GM21367 (cell line): ENCODE measurements around the gene PTPN9.
"Not testable (repeated sequence)": the region's sequence is repeated elsewhere in the genome, so short reads cannot be mapped to it uniquely, and the experiment has no call there.

Experiments
- ATAC-seq: cut with Tn5 transposase; IDR thresholded peaks from one replicate; pipeline ENCODE4 v1.9.1; 2021; ENCODE audit not compliant: unreplicated experiment

The PTPN9 gene

DNA sequence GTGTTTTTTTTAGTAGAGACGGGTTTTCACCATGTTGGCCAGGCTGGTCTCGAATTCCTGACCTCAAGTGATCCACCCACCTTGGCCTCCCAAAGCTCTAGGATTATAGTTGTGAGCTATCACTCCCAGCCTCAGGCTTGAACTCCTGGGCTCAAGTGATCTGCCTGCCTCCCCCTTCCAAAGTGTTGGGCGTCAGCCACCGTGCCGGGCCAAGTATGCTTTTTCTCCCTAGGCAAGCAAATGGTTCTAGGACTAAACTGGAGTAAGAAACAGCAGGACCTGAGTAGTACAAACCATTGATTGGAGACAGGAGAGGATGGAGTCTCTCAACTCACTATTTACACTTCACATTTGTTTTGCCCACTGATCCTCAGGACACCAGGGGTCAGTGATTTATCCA, 4.6 kb upstream of the PTPN9 start:
- ATAC-seq: no peak

DNA sequence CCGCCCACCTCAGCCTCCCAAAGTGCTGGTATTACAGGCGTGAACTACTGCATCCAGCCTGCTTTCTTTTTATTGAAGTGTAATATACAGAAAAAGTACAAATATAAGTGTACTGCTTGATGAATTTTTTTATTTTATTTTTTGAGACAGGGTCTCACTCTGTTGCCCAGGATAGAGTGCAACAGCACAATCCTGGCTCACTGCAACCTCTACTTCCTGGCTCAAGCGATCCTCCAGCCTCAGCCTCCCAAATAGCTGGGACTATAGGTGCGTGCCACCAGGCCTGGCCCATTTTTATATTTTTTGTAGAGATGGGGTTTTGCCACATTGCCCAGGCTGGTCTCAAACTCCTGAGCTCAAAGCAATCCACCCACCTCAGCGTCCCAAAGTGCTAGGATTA, 3.8 kb upstream of the PTPN9 start:
- ATAC-seq: not testable (repeated sequence)

DNA sequence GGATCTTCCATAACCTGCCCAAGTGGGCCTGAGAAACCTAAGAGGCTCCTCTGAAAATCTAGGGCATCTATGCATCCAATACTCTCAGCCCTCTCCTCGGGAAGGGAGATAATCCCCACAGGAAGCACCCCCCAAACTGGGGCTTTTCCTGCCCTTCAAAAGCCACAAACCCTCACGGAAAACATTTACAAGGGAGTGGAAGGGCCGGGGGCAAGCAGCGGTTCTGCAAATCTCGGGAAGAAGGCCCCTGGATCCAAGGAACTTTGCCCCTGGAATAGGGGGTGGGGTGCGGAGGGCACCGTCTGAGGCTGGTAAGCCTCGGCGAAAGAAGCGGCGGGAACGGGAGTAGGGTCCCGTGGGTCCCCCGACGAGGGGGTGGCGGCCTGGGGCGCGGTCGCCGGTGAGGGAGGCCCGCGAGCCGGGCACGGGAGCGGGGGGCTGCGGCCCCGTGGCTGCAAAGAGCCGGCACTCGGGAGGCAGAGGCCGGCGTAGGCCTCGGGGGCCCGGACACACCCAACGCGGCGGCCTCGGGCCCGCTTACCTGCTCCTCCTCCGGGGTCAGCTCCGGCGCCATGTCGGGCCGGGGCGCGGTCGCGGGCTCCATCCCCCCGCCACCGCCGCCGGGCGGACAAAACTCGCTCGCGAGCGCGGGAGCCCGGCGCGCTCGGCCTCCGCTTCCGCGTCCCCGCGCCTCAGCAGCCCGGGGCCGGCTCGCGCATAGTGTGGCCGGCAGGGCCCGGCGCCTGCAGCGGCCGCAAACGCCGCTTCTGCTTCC, 755 bp downstream of the PTPN9 start:
- no peak for ATAC-seq

DNA sequence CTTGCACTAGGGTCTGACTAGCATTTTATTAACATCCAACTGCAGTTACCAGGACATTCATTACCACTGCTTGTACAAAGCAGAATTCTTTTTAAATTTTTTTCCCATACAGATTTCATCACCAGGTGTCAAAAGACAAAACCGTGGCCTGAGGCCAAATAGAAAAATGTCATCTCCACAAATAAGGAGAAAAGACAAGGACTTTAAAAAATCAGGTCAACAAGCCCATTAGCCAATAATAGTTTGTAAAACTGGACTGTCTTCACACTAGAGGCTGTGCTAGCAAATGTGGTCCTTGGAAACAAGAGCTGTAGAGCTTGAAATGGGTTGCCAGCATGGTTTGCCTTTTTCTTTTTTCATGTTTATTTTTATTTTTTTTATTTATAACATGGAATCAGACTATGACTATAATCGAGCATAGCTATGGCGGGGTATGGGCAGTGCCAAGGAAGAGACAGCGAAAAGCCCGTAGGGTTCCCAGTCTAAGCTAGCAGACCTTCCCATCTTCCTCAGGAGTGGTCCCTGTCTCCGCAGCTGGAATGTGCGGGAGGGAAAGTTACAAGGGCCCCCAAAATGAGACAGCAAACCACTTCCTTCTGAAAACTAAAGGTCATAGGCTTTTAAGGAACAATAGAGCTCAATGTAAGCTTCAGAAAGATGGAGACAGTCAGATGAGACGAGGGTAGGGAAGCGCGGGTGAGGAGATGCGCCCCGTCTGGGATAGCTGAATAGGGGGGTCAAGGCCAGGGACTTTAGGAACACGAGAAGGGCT, 1.5 kb downstream of the PTPN9 start:
- ATAC-seq: no peak

DNA sequence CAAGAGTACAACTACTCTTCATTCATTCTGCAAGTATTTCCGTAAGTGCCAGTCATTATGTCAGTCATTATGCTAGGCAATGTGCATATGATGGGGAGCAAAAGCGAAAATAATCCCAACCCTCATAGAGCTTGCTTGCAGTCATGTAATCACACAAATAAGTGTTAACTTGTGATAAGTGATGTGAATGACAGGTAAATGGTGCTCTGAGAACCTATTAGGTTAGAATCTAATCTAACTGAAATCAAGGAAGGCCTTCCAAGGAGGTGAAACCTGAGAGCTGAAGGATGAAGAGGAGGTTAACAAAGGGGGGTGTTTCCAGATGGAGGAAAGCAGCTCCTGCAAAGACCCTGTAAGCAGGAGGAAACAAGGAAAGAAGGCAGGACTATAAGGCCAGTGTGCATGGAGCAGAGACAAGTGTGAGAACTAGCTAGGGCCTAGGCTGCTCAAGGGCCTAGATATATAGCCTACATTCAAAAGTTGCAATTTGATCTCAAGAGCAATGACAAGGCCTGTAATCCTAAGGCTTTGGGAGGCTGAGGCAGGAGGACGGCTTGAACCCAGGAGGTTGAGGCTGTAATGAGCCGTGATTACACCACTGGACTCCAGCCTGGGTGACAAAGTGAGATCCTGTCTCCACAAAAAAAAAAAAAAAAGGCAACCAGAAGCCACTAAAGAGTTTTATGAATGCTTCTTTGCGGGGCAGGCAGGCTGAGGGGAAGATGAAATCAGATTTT, 5.3 kb downstream of the PTPN9 start:
- no peak for ATAC-seq

DNA sequence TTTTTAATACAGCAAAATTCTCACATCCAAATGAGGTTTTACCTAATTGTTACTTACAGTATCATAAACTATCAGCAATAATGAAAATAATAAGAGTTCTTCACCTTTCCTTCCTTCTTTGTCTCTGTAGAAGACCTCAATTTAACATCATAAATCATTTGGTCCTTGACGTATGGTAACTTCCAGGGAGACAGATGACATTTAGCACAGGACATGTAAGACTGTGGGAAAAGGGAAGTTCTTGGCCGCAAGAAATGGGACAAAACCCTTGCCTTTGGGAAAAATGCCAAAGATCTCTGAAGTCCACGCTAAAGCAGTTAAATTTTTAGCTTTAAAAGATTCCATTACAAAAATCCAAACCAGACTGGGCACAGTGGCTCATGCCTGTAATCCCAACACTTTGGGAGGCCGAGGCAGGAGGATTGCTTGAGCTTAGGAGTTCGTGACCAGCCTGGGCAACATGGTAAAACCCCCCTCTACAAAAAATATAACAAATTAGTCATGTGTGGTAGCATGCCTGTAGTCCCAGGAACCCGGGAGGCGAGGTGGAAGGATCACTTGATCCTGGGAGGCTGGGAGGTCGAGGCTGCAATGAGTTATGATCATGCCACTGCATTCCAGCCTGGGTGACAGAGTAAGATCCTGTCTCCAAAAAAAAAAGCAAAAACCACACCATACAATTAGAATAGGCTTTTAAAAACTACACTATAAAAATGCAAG, 8.8 kb downstream of the PTPN9 start:
- no peak for ATAC-seq

DNA sequence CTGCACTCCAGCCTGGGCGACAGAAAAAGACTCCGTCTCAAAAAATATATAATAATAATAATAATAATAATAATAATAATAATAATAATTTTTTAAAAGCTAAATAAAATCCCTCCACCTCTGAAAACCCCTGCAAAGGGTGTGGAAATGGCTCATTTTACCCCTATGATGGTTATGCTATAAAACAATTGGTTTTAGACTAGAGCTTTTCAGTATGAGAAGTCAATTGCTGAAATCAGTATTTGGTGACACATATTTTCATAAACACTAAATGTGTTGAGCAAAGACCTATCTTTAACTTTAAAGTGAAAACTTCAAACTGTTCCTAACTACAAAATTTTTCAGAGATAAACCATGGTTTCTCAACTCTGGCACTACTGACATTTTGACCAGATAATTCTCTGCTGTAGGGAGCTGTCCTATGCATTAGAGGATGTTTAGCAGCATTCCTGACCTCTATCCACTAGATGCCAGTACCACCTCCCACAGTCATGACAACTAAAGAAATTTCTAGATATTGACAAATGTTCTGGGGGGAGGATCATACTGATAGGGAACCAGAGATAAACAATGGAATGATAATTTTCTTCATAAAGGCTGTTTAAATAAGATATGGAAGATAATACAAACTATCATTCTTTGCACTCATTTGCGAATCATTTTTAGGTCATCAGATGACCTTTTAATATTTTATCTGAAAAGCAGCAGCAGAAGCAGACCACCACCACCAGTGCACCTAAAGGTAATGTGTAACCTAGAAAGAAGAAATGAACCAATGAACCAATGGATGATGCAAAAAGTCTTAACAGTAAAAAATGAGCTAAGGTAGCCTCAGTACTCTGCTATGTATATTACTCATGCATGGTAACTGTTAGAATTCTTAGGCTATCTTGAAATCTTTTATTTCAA, 13.8 kb downstream of the PTPN9 start:
- ATAC-seq: no peak

DNA sequence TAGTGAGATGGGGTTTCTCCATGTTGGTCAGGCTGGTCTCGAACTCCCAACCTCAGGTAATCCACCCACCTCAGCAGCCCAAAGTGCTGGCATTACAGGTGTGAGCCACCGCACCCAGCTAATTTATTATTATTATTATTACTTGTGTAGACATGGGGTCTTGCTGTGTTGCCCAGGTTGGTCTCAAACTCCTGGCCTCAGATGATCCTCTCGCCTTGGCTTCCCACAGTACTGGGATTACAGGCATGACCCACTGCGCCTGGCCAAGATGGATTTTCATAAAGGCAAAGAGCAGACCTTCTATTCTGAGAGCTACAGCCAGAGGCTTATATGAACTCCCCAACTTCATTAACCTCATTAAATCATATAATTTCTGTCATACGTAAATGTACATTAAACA, 17.2 kb downstream of the PTPN9 start:
- no peak for ATAC-seq

DNA sequence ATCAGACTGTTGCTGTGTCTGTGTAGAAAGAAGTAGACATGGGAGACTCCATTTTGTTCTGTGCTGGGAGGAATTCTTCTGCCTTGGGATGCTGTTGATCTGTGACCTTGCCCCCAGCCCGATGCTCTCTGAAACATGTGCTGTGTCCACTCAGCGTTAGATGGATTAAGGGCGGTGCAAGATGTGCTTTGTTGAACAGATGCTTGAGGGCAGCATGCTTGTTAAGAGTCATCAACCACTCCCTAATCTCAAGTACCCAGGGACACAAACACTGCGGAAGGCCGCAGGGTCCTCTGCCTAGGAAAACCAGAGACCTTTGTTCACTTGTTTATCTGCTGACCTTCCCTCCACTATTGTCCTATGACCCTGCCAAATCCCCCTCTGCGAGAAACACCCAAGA, 19.8 kb downstream of the PTPN9 start:
- not testable (repeated sequence) for ATAC-seq

DNA sequence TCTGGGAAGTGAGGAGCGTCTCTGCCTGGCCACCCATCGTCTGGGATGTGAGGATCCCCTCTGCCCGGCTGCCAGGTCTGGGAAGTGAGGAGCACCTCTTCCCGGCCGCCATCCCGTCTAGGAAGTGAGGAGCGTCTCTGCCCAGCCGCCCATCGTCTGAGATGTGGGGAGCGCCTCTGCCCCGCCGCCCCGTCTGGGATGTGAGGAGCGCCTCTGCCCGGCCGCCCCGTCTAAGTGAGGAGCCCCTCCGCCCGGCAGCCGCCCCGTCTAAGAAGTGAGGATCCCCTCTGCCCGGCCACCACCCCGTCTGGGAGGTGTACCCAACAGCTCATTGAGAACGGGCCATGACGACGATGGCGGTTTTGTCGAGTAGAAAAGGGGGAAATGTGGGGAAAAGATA, 20.2 kb downstream of the PTPN9 start:
- ATAC-seq: not testable (repeated sequence)

DNA sequence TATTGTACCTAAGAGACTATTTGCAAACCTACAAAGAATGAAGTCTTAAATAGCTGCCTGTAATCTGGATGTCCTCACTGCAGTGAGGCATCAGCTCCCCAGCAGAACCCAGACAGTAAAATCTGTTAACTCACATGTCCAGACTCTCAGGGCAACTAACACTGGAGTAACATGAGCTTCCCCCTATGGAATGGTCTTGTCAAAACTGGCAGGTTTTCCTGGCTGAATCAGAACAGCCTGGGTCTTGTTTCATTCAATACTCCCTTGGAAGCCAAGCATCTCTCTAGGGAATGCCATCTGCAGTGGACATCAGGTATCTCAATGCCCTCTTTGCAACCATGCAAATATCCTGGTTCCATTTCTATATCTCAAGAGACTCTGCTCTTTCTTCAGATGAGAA, 24.4 kb downstream of the PTPN9 start:
- ATAC-seq: no peak

DNA sequence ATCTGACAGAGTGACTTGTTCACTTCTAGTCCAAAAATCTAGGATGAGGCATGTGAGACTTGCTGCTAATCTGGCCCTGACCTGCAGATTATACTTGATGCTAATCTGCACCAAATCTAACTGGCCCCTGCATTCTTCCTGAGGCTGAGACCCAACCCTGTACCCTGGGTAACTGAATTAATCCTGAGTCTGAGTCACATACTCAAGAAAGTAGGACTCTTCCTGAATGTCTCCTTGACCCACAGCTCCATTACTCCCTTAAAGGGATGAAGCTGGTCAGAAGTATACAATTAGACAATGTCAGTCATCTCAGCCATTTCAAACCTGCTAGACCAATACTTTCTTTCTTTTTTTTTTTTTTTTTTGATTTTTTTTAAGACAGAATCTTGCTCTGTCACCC, 25.5 kb downstream of the PTPN9 start:
- ATAC-seq: no peak

DNA sequence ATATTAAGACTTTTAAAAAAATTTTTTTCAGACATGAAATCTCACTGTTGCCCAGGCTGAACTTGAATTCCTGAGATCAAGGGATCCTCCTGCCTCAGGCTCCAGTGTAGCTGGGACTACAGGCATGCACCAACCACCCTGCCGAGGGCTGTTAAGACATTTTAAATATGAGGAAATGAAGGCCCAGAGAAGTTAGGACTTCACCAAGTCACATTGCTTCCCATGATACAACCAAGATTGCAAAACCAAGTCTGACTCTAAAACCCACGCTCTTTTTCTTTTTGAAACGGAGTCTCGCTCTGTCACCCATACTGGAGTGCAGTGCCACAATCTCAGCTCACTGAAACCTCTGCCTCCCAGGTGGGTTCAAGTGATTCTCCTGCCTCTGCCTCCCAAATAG, 28.0 kb downstream of the PTPN9 start:
- no peak for ATAC-seq

DNA sequence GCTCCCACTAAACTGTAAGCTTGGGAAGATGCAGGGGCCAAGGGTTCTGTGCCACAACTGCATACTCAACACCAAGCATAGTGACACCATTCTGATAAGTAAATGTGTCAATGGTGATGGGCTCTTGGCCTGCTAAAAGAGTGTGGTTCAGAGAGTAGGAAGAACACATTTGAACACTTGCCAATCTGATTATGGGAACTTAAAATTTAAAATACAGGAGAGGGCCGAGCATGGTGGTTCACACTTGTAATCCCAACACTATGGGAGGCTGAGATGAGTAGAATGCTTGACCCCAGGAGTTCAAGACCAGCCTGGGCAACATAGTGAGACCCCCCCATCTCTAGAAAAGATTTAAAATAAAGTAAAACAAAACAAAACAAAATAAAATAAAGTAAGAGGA, 34.1 kb downstream of the PTPN9 start:
- ATAC-seq: no peak

DNA sequence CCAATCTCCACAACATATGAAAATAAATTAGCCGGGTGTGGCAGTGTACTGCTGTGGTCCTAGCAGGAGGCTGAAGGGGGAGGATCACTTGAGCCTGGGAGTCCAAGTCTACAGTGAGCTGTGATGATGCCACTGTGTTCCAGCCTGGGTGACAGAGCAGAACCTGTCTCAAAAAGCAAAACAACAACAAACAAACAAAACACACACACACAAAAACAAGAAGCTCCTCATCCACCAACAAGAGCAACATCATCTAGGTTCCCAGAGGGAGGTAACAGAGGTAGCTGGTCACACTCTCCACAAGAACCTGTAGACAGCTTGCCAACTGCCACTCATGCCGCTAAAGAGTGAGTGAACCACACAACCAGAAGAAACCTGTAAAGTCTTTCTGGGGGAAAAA, 34.8 kb downstream of the PTPN9 start:
- ATAC-seq: no peak

DNA sequence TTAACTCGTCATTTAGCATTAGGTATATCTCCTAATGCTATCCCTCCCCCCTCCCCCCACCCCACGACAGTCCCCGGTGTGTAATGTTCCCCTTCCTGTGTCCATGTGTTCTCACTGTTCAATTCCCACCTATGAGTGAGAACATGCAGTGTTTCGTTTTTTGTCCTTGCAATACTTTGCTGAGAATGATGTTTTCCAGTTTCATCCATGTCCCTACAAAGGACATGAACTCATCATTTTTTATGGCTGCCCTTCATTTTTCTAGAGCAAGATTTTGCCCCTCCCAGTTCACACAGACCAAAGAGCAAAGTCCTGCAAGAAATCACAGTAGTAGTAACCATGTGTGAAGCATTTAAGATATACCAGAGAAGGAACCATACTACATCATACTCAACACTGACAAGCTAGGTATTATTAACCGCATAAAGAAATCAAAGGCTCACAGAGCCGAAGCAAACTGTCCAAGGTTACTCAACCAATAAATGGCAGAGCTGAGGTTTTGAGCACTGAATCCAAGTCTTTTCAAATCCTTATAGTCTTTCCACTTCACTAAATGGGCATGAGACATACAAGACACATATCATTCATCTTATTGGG, 36.1 kb downstream of the PTPN9 start:
- not testable (repeated sequence) for ATAC-seq

DNA sequence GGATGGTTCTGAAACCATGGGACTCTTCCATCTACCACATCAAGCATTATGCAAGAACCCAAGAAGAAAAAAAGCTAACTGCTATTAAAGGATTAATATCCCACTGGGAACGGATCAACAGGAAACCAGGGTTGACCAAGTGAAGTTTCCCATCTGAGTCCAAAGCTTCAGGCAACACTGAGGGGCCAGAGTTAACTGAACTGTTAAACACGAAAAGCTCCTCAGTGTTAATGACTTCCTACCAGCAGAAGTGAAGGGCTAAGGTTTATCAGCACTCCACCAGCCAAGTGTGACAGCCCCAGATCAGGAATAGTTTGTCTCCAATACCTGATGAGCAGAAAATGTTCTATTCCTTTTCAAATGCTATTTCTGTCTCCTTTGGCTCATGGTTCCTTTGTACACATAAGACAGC, 36.7 kb downstream of the PTPN9 start:
- no peak for ATAC-seq

DNA sequence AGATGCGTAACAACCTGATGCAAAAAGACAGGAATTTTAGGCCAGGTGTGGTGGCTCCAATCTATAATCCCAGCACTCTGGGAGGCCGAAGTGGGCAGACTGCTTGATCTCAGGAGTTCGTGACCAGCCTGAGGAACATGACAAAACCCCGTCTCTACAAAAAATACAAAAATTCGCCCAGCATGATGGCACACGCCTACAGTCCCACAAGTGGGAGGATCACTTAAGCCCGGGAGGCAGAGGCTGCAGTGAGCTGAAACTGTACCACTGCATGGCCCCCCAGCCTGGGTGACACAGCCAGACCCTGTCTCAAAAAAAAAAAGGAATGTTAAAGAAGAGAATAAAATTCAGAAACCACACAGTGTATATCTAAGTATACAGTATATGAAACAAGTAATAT, 40.7 kb downstream of the PTPN9 start:
- no peak for ATAC-seq

DNA sequence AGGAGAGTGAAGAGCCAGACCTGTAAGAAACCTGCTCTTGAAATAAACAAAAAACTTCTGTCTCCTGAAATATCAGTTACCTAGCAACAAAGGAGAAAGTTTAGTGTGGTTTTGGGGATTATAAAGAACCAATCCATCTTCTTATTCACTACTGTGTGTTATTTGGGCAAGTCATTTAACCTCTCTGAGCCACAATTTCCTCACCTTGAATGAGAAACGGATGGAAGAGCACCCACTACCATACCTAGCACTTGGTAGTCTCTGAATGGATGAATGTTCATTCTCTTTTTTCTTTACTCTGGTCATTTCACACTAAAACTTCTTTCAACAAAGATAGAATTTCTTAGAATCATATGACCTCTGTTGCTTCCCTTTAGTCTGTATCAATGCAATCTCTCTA, 45.2 kb downstream of the PTPN9 start:
- no peak for ATAC-seq
